HG03432 (cell line): ENCODE measurements around the gene STK25.

Experiments
- ATAC-seq: cut with Tn5 transposase; IDR thresholded peaks from one replicate; pipeline ENCODE4 v1.9.1; 2021; ENCODE audit warnings: mild to moderate bottlenecking, moderate library complexity; ENCODE audit not compliant: unreplicated experiment

STK25 gene

GRCh38 chr2:241496003-241496707 lies 12.2 kb downstream of the STK25 start:
- ATAC-seq: no peak

- no peak for ATAC-seq
Observed at GRCh38 chr2:241495172-241496002, 13.0 kb downstream of the STK25 start.

GRCh38 chr2:241494311-241494908 lies 14.0 kb downstream of the STK25 start:
- no peak for ATAC-seq

GRCh38 chr2:241493092-241493491 lies 15.3 kb downstream of the STK25 start:
- ATAC-seq: no peak

GRCh38 chr2:241492174-241492565 lies 16.2 kb downstream of the STK25 start:
- no peak for ATAC-seq

GRCh38 chr2:241491549-241492173 lies 16.7 kb downstream of the STK25 start:
- ATAC-seq: no peak

- no peak for ATAC-seq
Observed at GRCh38 chr2:241490825-241491506, 17.4 kb downstream of the STK25 start.

GRCh38 chr2:241489733-241490680 lies 18.4 kb downstream of the STK25 start:
- no peak for ATAC-seq

- ATAC-seq: no peak
Observed at GRCh38 chr2:241489088-241489487, 19.3 kb downstream of the STK25 start.

GRCh38 chr2:241485172-241485911 lies 23.0 kb downstream of the STK25 start:
- no peak for ATAC-seq

- no peak for ATAC-seq
Observed at GRCh38 chr2:241483305-241483704, 25.1 kb downstream of the STK25 start.

GRCh38 chr2:241482126-241482955 lies 26.0 kb downstream of the STK25 start:
- no peak for ATAC-seq

- ATAC-seq: no peak
Observed at GRCh38 chr2:241481687-241482086, 26.7 kb downstream of the STK25 start.

- no peak for ATAC-seq
Observed at GRCh38 chr2:241479026-241479898, 29.1 kb downstream of the STK25 start.

GRCh38 chr2:241478166-241478565 lies 30.2 kb downstream of the STK25 start:
- ATAC-seq: no peak

GRCh38 chr2:241475267-241475666 lies 33.1 kb downstream of the STK25 start:
- ATAC-seq: no peak

GRCh38 chr2:241473399-241473798 lies 35.0 kb downstream of the STK25 start:
- no peak for ATAC-seq
